Urothelium cell line (cell line): ENCODE results near the gene AP1S3.
"Not testable (repeated sequence)": the region's sequence is repeated elsewhere in the genome, so short reads cannot be mapped to it uniquely, and the experiment has no call there.

Source experiments
- DNase-seq: peaks from one replicate; pipeline ENCODE4 v3.0.0; 2011; ENCODE audit warnings: low spot score, mixed read lengths
- FAIRE-seq: peaks from 2 replicates; lab custom pipeline; 2011; peaks lifted over from hg19 to GRCh38; lab: Jason Lieb, UNC

AP1S3 gene

GRCh38 chr2:223811757-223812156 is 25.6 kb downstream of the AP1S3 start:
- FAIRE-seq: no peak

GRCh38 chr2:223805008-223805407 is 32.4 kb downstream of the AP1S3 start:
- FAIRE-seq (no peak), DNase-seq (no peak)

More at GRCh38 chr2:223811757-223812156, 25.6 kb downstream of the AP1S3 start:
- DNase-seq: no peak

GRCh38 chr2:223801736-223802135 is 35.6 kb downstream of the AP1S3 start:
- DNase-seq: no peak
- no peak for FAIRE-seq

- FAIRE-seq (no peak), DNase-seq (no peak)
Measured at GRCh38 chr2:223800908-223801307, 36.5 kb downstream of the AP1S3 start.

GRCh38 chr2:223797811-223798721 is 39.3 kb downstream of the AP1S3 start:
- DNase-seq: no peak
- FAIRE-seq: no peak

- DNase-seq: peak; percentile 55
- FAIRE-seq: no peak
Measured at GRCh38 chr2:223797037-223797436, 40.3 kb downstream of the AP1S3 start.

- FAIRE-seq: no peak
- no peak for DNase-seq
Measured at GRCh38 chr2:223789423-223789822, 48.0 kb downstream of the AP1S3 start.

GRCh38 chr2:223788826-223789225 is 48.6 kb downstream of the AP1S3 start:
- FAIRE-seq: no peak
- DNase-seq: no peak

GRCh38 chr2:223788106-223788505 is 49.3 kb downstream of the AP1S3 start:
- not testable (repeated sequence) for FAIRE-seq, DNase-seq

GRCh38 chr2:223787358-223787757 is 50.0 kb downstream of the AP1S3 start:
- FAIRE-seq (no peak), DNase-seq (no peak)

GRCh38 chr2:223786943-223787342 is 50.4 kb downstream of the AP1S3 start:
- DNase-seq (no peak), FAIRE-seq (no peak)

- DNase-seq (no peak), FAIRE-seq (no peak)
Measured at GRCh38 chr2:223786236-223786635, 51.1 kb downstream of the AP1S3 start.

GRCh38 chr2:223784221-223784772 is 53.1 kb downstream of the AP1S3 start:
- FAIRE-seq: no peak
- no peak for DNase-seq

GRCh38 chr2:223782629-223783028 is 54.8 kb downstream of the AP1S3 start:
- FAIRE-seq (no peak), DNase-seq (no peak)

- no peak for DNase-seq
- no peak for FAIRE-seq
Measured at GRCh38 chr2:223781560-223781959, 55.8 kb downstream of the AP1S3 start.

- no peak for FAIRE-seq
- peak; percentile 50 for DNase-seq
Measured at GRCh38 chr2:223779877-223780276, 57.5 kb downstream of the AP1S3 start.

GRCh38 chr2:223774193-223774592 is 63.2 kb downstream of the AP1S3 start:
- FAIRE-seq (no peak), DNase-seq (no peak)

- DNase-seq: no peak
Measured at GRCh38 chr2:223772363-223772762, 65.0 kb downstream of the AP1S3 start.

GRCh38 chr2:223771475-223771874 is 65.9 kb downstream of the AP1S3 start:
- DNase-seq: no peak
- no peak for FAIRE-seq

More at GRCh38 chr2:223772363-223772762, 65.0 kb downstream of the AP1S3 start:
- FAIRE-seq: no peak

- no peak for FAIRE-seq
- no peak for DNase-seq
Measured at GRCh38 chr2:223768179-223768578, 69.2 kb downstream of the AP1S3 start.

GRCh38 chr2:223767341-223767740 is 70.0 kb downstream of the AP1S3 start:
- no peak for DNase-seq
- FAIRE-seq: no peak

GRCh38 chr2:223765221-223765785 is 72.1 kb downstream of the AP1S3 start:
- DNase-seq: no peak
- FAIRE-seq: no peak
